ENCODE measurements around the gene ILDR2.

The ILDR2 gene

DNA sequence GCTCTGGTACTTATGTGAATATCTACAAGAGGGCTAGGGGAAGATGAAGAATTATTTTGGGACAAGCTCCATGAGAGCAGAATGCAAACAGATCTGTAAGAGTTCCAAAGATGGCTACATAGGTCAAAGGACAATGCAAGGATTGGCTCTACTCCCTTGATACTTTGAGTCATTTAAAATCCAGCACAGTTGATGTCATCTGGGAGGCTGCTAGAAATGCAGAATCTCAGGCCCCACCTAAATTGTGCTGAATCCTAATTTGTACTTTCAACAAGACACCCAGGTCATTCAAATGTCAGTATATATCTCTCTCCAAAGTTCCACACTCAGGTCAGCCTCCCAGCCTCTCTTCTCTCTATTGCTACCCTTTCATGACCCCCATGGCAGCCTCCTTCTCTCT lies 75.6 kb downstream of the ILDR2 start:
- H3K9ac ChIP-seq (ENCODE audit: low read length): no peak overlapping the region
- H2AFZ ChIP-seq (ENCODE audit: low read length): no peak overlapping the region
- H4K20me1 ChIP-seq (ENCODE audit: insufficient read depth, low read length): no peaks in the 10 kb centered on the region
- H3K4me1 ChIP-seq (ENCODE audit: insufficient read depth, low read length, severe bottlenecking): no peaks in the 10 kb centered on the region
- no peaks in the 10 kb centered on the region for H3K79me2 ChIP-seq (ENCODE audit: insufficient read depth, low read length)
- H3K36me3 ChIP-seq (ENCODE audit: insufficient read depth, low read length): no peaks in the 10 kb centered on the region
- no peak overlapping the region for H3K4me2 ChIP-seq (ENCODE audit: low read length)
- H3F3A ChIP-seq (ENCODE audit: insufficient read depth, low read length): no peaks in the 10 kb centered on the region
- no peaks in the 10 kb centered on the region for H3K9me2 ChIP-seq (ENCODE audit: low read depth, low read length)
- no peaks in the 10 kb centered on the region; the same call in 1 of the 2 replicates for H3K9me3 ChIP-seq (ENCODE audit: low read length)
- H3K27ac ChIP-seq (ENCODE audit: low read depth, low read length, poor library complexity, severe bottlenecking): no peak overlapping the region
- TF ChIP-seq CTCF (IDR thresholded peaks at IDR 0.05; ENCODE audit: low read length) (no peak), EZH2 (IDR thresholded peaks at IDR 0.05; ENCODE audit: borderline replicate concordance, low read length) (no peak)
- no peak overlapping the region for H3K4me3 ChIP-seq (ENCODE audit: low read depth, low read length, poor library complexity, severe bottlenecking)
- peaks cover 5% of the 10 kb centered on the region; the same call in 1 of the 2 replicates for H3K27me3 ChIP-seq (ENCODE audit: insufficient read depth, low read length)

GRCh38 chr1:166895766-166896165 lies 79.6 kb downstream of the ILDR2 start:
- no peak overlapping the region for H2AFZ ChIP-seq (ENCODE audit: low read length)
- H3K27me3 ChIP-seq (ENCODE audit: insufficient read depth, low read length): peaks cover 5% of the 10 kb centered on the region; the same call in 1 of the 2 replicates
- no peak overlapping the region for H3K4me2 ChIP-seq (ENCODE audit: low read length)
- no peak for TF ChIP-seq CTCF (IDR thresholded peaks at IDR 0.05; ENCODE audit: low read length)
- H3F3A ChIP-seq (ENCODE audit: insufficient read depth, low read length): no peaks in the 10 kb centered on the region
- H3K79me2 ChIP-seq (ENCODE audit: insufficient read depth, low read length): no peaks in the 10 kb centered on the region
- no peaks in the 10 kb centered on the region for H4K20me1 ChIP-seq (ENCODE audit: insufficient read depth, low read length)
- H3K9ac ChIP-seq (ENCODE audit: low read length): no peak overlapping the region
- H3K36me3 ChIP-seq (ENCODE audit: insufficient read depth, low read length): no peaks in the 10 kb centered on the region
- H3K9me3 ChIP-seq (ENCODE audit: low read length): no peaks in the 10 kb centered on the region; the same call in 1 of the 2 replicates
- no peak overlapping the region for H3K4me3 ChIP-seq (ENCODE audit: low read depth, low read length, poor library complexity, severe bottlenecking)
- H3K4me1 ChIP-seq (ENCODE audit: insufficient read depth, low read length, severe bottlenecking): no peaks in the 10 kb centered on the region
- no peaks in the 10 kb centered on the region for H3K9me2 ChIP-seq (ENCODE audit: low read depth, low read length)
- H3K27ac ChIP-seq (ENCODE audit: low read depth, low read length, poor library complexity, severe bottlenecking): no peak overlapping the region

DNA sequence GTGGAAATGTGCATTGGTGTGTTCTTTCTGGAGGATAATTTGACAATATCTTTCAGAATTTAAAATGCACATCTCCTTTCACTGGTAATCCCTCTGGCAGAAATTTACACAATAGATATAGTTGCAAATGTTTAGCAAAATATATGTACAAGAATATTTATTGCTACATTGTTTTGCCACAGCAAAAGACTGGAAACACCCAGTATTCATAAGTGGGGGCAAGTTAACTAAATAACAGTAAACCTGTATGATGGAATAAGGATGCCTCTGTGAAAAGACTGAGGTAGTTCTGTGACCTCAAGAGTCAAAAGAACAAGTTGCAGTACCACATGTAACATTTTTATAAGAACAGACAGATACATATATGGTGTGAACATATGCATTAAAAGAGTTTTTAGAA lies 85.6 kb downstream of the ILDR2 start:
- H3K4me1 ChIP-seq (ENCODE audit: insufficient read depth, low read length, severe bottlenecking): no peaks in the 10 kb centered on the region
- H3K36me3 ChIP-seq (ENCODE audit: insufficient read depth, low read length): no peaks in the 10 kb centered on the region
- H3K9me2 ChIP-seq (ENCODE audit: low read depth, low read length): no peaks in the 10 kb centered on the region
- H3K27ac ChIP-seq (ENCODE audit: low read depth, low read length, poor library complexity, severe bottlenecking): no peak overlapping the region
- no peak overlapping the region for H2AFZ ChIP-seq (ENCODE audit: low read length)
- H3K79me2 ChIP-seq (ENCODE audit: insufficient read depth, low read length): no peaks in the 10 kb centered on the region
- H3K4me2 ChIP-seq (ENCODE audit: low read length): no peak overlapping the region
- no peak overlapping the region for H3K9ac ChIP-seq (ENCODE audit: low read length)
- H4K20me1 ChIP-seq (ENCODE audit: insufficient read depth, low read length): no peaks in the 10 kb centered on the region
- H3K4me3 ChIP-seq (ENCODE audit: low read depth, low read length, poor library complexity, severe bottlenecking): no peak overlapping the region
- no peaks in the 10 kb centered on the region for H3K27me3 ChIP-seq (ENCODE audit: insufficient read depth, low read length)
- H3K9me3 ChIP-seq (ENCODE audit: low read length): no peaks in the 10 kb centered on the region
- TF ChIP-seq CTCF (IDR thresholded peaks at IDR 0.05; ENCODE audit: low read length) (no peak), EZH2 (IDR thresholded peaks at IDR 0.05; ENCODE audit: borderline replicate concordance, low read length) (no peak)
- no peaks in the 10 kb centered on the region for H3F3A ChIP-seq (ENCODE audit: insufficient read depth, low read length)
